Measurements from ENCODE around the gene AEBP2.
"Not testable (repeated sequence)": the region's sequence is repeated elsewhere in the genome, so short reads cannot be mapped to it uniquely, and the experiment has no call there.

Gene AEBP2

DNA sequence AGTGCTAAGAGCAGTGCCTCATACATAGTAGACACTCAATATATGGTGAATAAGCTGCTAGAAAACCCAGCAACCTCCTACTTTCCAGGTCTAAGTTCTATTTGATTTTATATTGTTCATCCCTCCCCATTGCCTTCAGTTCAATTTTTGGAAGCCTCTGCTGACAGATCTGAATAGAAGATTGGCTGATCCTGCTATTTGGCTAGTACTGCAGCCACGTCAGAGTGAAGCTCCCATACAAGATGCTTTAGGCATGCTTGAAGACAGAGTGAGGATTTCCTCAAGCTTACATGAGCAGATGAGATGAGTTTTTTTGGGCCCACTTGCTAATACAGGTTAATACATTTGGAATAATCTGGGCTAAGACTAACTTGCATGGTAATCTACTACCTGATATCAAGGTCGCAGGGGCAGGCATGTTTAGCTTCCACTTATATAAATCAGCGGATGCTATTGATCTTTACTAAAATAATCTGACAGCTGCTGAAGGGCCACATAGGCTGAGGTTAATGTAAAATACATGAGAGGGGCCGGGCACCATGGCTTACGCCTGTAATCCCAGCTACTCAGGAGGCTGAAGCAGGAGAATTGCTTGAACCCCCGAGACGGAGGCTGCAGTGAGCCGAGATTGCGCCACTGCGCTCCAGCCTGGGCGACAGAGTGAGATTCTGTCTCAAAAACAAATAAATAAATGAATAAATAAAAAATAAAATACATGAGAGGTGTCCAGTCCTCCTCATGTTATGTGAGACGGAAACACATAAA lies 15.9 kb upstream of the AEBP2 start:
- no peak for DNase-seq

DNA sequence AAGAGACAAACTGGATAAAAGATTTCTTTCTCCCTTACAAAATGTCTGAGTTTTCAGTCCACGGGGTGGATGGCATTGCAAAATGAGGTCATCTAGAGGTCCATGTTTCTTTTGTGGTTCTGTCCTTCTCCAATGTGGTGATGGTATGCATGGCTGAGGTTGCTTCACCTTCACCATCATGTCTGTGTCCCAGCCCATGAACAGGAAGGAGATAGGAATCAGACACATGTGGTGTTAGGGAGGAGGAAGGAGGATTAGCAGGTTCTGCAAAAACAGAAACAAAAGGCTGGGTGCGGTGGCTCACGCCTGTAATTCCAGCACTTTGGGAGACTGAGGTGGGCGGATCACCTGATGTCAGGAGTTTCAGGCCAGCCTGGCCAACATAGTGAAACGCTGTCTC lies 11.0 kb upstream of the AEBP2 start:
- DNase-seq, result no peak

DNA sequence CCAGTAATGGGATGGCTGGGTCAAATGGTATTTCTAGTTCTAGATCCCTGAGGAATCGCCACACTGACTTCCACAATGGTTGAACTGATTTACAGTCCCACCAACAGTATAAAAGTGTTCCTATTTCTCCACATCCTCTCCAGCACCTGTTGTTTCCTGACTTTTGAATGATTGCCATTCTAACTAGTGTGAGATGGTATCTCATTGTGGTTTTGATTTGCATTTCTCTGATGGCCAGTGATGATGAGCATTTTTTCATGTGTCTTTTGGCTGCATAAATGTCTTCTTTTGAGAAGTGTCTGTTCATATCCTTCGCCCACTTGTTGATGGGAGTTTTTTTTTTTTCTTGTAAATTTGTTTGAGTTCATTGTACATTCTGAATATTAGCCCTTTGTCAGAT lies 9.8 kb upstream of the AEBP2 start:
- not testable (repeated sequence) for DNase-seq

DNA sequence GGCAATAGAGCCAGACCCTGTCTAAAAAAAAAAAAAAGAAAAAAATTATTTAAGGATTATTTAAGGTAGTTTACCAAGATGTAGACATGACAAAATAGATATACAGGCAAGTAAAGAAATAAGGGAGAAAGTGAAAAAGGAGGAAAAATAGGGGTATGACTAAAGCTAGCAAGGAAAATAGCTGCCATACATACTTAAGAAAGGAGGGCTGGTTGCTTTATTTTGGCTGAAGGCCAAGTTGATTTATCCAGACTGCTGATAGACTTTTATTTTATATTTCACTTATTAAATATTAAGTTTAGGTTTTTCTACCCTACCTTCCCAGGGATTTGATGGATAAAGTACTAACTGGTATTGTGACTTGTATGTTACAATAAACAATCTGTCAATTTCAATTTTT lies 8.3 kb upstream of the AEBP2 start:
- no peak for DNase-seq

DNA sequence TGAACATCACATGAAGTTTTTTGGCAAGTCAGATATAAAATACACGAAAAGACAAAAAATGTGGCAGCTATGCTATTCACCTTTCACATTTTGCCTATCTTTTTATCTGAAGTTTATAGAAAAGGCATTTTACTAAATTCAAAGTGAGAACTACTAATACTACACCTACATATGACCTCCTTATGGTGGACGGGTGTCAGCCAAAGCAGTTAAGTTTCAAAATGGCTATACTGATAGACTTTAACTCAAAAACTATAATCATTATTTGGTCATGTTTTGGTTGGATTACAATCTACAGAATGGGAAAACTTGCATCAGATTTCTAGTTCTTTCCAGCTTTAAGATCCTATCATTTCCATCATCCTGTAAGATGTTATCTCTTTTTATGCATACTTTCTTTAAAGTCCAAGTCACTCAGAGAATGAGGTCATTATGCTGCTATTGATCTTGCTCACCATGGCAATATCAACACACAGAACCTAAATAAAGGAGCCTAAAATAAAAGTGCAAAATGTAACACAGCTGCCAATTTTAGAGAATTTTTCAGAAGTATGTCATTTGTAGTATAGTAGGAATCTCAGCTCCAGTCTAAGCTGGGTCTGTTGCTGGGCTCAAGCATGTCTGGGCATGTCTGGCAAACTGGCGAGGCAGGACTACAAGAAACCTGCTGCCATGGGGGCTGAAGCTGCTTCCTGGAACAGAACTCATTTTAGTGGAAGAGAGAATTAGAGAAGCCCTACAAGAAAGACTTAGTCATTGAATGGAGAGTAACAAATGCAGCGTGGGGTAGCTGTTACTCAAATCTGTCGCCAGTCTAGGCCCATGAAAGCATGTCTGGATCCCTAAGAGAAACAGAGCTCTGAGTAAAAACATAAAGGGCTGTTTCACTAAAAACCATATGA lies 7.6 kb upstream of the AEBP2 start:
- peak; percentile 55 for DNase-seq

DNA sequence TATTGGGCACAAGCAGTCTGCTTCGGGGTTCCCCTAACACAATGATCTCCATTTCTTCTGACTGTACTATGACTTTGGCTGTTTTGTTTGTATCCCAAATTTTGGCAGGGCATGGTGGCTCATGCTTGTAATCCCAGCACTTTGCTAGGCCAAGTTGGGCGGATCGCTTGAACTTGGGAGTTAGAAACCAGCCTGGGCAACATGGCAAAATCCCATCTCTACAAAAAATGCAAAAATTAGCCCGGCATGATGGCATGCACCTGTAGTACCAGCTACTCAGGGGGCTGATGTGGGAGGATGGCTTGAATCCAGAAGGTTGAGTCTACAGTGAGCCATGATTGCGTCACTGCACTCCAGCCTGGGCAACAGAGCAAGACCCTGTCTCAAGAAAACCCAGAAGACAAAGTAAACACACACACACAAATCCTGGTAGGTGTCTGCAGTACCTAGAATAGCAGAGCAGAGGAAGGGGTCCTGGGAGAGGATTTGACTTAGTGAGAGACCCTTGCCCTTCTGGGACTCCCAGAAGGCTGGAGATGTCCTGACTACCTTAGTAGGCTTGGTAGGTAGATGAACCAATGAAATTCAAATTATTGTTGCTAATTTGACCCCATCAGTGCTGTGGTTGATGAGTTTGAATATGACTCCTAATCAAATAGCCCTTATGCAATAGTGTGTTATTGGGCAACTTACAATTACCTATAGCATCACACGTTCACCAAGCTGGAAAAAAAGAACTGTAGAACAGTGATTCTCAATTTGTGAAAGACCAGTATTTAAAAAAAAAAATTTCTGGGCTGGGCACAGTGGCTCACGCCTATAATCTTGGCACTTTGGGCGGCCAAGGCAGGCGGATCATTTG lies 6.8 kb upstream of the AEBP2 start:
- DNase-seq, result no peak

DNA sequence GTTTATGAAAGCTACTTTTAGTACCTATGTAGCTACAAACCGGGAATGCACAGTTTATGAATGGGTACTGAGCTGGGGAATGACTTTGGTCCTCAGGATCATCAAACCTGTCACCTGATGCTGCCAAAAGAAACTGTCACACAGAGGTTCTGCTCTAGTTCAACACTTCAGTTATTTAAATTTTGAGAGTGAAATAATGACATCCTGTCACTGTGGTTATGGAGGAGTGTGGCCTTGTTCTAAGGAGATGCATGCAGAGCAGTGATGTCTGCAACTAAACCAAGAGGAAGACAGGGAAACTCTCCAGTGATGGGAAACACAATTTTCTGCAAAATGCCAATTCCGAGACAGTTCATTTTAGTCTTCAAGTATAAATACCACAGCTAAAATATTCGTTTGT lies 4.8 kb upstream of the AEBP2 start:
- no peak for DNase-seq

DNA sequence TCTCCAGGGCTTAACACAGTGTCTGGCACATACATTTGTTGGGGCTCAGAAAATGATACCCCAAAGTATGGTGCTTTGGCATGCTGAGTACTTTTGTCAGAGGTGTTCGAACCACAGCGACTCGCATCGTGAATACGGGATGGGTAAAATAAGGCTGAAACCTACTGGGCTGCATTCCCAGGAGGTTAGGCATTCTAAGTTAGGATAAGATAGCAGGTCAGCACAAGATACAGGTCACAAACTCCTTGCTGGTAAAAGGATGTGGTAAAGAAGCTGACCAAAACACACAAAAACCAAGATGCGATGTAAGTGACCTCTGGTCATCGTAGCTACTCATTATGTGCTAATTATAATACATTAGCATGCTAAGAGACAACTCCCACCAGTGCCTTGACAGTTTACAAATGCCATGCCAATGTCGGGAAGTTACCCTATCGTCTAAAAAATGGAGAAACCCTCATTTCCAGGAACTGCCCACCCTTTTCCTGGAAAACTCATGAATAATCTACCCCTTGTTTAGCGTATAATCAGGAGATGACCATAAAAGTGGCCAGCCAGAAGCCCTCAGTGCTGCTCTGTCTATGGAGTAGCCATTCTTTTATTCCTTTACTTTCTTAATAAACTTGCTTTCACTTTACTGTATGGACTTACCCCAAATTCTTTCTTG lies 3.3 kb upstream of the AEBP2 start:
- DNase-seq, result no peak

DNA sequence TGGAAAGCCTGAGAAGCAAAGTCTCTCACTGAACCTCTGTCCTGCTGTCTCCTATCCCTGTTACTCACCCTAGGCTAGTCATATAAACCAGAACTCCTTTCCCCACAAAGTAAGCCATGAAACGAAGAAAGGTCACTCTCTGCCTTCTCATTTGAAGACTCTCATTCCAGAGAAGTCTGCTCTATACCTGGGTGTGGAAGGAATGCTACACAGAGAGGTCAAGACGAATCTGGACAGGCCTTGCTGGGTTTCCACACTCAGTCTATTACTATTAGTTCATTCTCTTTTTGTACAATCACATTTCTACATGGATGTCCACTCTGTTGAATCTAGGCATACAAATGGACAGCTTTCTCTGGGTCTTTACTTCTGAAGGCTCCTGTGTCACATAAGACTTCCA lies 2.4 kb upstream of the AEBP2 start:
- no peak for DNase-seq

DNA sequence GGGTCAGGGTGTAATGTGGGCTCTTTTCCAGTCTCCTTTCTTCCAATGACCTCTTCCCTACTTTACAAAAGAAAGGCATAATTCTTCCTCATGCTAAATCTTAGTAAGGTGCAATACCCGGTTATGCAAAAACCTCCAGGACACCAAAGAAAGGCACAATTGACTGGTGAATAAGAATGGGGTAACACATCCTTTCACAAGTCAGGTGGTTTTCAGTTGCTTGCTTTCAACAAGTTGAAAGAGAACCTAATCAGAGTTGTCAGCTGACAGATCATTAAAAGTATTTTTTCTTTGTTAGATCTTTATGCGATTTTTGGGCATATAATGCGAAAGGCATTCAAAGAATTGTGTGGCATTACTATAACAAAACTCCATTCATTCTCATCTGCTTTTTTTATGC lies 1.3 kb upstream of the AEBP2 start:
- no peak for DNase-seq

DNA sequence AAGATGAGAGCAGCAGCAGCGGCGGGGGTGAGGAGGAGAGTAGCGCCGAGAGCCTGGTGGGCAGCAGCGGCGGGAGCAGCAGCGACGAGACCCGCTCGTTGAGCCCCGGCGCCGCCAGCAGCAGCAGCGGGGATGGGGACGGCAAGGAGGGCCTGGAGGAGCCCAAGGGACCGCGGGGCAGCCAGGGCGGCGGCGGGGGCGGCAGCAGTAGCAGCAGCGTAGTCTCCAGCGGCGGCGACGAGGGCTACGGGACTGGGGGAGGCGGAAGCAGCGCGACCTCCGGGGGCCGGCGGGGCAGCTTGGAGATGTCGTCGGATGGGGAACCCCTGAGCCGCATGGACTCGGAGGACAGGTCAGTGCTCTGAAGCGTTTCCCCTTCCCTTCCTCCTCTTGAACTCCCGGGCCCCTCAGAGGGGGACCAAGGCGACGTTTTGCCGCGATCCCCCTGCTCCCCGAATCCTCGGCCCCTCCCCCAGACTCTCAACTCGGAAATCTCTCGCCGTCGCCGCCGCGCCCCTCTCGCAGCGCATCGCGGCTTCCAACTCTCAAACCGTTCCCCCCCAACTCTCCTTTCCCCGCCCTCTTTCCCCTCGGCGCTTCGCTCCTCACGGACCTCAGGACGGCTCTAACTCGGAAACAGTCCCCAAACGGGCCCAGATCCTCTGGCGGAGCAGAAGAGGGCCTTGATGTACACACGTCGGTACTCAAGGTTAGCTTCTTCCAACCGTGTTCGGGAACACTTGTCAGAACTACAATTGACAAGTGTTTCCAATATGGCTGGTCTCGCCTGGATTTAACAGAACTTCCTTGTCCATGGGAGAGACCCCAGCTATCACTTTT lies 947 bp downstream of the AEBP2 start:
- DNase-seq, result peak; percentile 66

DNA sequence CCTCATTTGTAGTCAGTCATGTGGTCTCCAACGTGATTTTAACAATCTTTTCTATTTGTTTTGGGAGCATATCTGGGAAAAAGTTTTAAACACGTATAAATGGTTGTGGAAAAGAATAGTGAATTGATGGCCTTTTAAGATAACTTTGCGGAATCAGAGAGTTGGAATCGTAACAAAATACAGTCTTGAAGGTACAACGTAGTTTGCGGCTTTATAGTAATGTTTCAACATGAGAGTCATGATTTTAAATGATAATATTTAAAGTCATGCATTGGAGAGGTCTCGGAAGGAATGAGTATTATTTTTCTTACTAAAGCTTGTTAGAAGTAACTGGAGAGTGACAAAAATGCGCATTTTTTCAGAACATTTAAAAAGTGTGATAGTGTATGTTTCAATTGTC lies 1.6 kb downstream of the AEBP2 start:
- no peak for DNase-seq

DNA sequence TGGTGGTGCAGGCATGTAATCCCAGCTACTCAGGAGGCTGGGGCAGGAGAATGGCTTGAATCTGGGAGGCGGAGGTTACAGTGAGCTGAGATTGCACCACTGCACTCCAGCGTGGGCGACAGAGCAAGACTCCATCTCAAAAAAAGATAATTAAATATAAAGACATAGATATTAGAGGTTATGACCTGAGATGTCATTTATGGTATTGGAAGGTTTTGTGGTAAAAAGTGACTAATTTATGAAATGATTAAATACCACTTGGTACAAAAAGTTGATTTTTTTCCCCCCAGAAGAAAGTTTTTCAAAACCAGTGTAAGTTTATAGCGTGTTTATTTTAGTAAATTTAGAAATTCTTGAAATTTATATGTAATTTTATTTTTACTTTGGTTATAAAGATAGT lies 4.3 kb downstream of the AEBP2 start:
- no peak for DNase-seq

DNA sequence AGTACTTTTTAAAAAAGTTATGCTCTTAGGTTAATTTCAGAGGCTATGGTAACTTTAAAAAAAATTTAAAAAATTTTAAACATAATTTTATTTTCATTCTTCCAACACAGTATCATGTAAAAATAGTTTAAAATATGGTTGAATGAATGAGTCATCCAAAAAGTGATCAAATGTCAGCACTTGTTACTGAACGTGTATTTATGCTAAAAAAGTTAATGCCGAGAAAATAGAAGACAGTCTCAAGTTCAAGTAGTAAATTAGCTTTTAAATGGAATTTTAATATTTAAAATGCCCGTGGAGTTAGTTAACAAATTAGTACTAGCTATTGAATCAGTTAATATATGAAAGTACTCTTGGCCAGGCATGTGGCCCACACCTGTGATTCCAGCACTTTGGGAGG lies 4.8 kb downstream of the AEBP2 start:
- DNase-seq, result no peak

DNA sequence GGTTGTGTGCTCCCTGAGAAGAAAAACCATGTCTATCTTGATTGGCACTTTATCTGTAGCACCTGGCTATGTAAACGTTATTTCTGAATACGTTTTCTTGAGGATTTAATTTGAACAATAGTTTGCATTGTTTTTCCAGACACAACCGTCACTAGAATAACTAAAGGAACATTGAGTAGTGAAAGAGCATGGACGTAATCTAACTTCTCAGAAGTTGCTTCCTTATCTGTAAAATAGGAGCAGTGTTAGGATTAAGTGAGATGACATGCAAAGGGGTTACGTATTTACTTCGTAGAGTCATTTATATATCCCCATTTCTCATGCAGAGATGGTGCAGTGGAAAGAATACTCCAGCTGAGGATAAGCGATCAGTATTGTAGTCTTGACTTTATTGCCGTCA lies 8.1 kb downstream of the AEBP2 start:
- DNase-seq, result no peak

DNA sequence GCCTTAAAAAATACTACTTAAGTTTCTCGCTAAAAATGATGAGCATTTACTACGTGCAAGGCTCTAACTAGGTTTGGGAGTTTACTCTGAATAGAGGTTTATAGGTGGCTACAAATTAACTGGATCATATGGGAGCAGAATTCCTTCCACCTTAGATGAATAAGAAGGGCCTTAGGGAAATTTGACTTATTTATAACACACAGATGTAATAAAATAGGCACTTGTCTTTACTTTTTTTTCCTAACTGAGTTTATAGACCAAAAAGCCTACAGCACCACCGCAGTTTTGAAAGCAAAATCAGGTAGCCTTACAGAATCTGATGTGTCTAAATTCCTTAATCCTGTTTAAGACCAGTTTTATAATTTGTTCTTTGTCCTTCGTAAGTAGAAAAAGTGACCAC lies 10.5 kb downstream of the AEBP2 start:
- DNase-seq, result no peak

DNA sequence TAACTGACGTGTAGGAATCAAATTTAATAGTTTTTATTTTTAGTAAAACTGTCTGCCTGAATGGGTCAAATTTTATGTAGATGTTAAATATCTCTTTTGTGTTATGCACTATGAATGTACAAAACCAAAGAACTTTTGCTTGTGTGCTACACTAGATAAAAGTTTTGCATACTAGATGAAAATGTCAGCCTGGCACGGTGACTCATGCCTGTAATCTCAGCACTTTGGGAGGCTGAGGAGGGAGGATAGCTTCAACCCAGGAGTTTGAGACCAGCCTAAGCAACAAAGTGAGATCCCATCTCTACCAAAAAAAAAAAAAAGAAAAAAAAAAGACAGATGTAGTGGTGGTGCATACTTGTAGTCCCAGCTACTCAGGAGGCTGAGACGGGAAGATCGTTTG lies 11.1 kb downstream of the AEBP2 start:
- no peak for DNase-seq

DNA sequence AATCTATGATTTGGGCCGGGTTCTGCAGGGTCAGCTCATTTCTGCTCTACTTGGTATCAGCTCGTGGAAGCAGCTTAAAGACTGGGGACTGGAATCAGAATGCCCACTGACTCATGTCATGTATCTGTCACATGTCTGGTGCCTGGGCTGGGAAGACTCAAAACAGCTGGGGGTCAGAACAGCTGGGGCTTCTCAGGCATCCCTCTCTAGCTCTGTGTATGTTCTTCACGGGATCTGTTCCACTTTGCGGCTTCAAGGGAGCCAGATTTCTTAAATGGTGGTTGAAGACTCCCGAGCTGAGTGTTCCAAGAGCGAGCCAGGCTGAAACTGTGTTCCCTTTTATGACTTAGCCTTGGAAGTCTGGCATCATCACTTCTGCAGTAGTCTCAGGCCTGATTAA lies 11.9 kb downstream of the AEBP2 start:
- DNase-seq, result no peak

DNA sequence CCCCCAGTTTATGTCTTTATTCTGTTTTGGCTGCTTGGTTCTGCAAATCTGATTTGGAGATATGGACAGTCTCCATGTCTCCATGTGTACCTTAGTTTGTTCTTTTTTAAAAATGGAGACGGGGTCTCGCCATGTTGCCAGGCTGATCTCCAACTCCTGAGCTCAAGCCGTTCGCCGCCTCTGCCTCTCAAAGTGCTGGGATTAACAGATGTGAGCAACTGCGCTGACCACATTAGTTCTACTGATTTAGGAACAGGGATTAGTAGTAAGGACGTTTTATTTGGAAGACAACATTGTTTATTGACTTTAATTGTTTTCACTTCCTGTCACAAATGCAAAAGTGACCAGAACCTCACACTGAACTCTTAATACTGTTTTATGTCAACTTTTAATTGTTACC lies 14.7 kb downstream of the AEBP2 start:
- DNase-seq, result no peak

DNA sequence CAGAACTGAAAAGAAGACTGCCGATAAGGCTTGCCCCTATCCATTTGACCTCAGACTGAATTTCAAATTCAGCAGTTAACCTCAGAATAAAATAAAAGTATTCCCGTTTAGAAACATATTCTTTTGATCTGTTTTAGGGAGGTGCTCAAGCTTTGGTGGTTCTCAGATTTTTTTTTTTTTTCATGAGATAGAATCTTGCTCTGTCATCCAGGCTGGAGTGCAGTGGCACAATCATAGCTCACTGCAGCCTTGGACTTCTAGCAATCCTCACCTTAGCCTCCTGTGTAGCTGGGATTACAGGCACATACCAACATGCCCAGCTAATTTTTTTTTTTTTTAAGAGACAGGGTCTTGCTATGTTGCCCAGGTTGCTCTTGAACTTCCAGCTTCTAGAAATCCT lies 15.5 kb downstream of the AEBP2 start:
- no peak for DNase-seq

DNA sequence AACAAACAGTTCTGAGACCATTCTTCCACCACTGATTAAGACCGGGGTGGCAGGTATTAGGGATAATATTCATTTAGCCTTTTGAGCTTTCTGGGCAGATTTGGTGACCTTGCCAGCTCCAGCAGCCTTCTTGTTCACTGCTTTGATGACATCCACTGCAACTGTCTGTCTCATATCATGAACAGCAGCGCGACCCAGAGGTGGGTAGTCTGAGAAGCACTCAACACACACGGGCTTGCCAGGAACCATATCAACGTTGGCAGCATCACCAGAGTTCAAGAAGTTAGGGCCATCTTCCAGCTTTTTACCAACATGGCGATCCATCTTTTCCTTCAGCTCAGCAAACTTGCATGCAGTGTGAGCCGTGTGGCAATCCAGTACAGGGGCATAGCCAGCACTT lies 16.9 kb downstream of the AEBP2 start:
- DNase-seq, result no peak

DNA sequence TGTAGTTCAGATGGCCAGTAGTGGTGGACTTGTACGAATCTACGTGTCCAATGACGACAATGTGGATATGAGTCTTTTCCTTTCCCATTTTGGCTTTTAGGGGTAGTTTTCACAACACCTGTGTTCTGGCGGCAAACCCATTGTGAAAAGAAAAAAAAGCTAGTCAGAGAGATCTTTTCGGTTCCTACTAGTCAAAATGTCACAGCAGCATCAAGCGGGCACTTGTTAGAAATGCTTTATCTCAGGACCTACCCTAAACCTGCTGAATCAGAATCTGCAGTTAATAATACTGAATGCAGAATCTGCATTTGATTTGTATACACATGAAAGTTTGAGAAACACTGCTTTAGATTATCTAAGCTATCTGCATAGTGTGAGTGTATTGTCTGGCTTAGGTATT lies 18.3 kb downstream of the AEBP2 start:
- DNase-seq, result no peak

Measured in stimulated activated naive CD4-positive, alpha-beta T cell treated with Interleukin-2 at 50 U/mL for 16 hours (primary cell).